NCI-H1417 treated with DMSO at 0.1 percent for 48 hours (cell line): ENCODE results near the gene MYLK2.

ENCODE experiments used
- DNase-seq: peaks from one replicate; lab custom pipeline; 2025; lab: John Stamatoyannopoulos, UW

The MYLK2 gene

DNA sequence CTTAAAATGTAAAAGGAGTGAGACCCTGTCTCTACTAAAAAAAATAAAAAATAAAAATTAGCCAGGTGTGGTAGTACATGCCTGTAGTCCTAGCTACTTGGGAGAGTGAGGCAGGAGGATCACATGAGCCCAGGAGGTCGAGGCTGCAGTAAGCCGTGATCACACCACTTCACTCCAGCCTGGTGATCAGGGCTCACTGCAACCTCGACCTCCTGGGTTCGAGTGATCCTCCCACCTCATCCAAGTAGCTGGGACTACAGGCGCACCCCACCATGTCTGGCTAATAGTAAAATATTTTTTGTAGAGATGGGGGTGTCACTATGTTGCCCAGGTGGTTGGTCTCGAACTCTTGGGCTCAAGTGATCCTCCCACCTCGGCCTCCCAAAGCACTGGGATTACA, 34.3 kb downstream of the MYLK2 start:
- no peak for DNase-seq

DNA sequence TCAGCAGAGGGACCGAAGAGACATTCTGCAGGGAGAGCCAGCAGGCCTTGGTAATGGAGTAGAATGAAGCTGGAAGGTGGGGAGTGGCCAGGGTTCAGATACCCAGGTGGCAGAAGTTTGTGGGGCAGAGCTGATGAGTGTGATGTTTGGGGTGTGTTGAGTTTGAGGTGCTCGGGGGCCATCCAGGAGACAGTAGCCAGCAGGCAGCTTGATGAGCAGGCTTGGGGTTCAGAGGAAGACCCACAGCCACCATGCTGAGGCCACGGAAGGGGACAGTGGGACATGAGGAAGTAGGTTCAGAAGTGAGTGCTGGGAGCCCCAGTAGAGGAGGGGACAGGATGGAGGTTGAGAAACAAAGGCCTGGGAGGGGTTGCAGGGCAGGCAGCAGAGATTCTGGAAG, 37.4 kb downstream of the MYLK2 start:
- DNase-seq = no peak

DNA sequence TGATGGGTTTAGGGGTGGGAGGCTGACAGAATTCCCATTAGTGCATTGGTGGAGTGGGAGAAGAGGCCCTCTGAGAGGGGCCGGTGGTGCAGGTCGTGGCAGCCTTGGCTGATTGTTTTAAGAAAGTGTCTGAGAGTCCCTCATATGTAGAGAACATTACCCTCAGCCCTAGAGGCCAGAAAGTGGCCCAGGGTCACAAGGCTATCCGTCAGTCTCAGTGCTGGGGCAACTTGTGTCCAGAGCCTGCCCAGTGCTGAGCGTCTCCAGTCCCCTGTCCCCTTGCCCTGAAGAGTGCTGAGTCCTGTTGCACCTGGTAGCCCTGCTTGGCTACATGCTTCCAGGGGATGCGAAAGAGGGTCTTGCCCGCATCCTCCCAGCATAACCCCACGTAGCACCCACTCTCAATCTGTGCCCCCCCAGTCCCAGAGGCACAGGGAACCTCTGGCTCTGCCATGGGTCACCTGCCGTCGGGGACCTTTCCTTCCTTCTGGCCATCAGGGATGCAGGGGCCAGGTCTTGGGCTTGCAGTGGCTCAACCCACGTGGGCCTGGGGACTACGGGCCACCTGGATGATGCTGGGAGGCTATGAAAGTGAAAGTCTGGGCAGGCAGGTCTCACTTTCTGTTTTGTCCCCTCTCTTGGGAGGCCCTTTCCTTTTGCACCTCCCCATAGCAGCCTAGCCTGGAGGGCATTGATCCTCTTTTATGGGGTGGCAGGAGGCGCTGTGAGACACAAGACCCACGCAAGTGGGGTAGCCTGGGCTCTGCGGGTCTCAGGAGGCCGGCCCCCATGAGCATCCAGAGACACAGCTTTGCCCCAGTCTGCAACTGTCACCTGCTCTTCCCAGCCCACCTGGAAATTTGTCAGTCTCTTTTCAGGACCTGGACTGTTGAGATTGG, 39.0 kb downstream of the MYLK2 start:
- DNase-seq = no peak

DNA sequence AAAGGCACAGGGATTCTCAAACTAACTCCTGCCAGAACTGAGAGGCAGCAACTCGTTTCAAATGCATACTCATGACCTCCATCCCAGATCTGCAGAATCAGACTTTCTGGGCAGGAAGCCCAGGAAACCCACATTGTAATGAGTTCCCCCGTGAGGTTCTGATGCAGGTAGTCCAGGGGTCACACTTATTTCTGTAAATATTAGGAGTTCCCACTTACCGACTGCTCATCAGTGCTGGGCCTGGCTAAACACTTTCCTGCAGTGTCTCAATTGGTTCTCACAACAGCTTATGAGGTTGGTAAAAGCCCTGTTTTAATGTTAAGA, 39.6 kb downstream of the MYLK2 start:
- DNase-seq = no peak

DNA sequence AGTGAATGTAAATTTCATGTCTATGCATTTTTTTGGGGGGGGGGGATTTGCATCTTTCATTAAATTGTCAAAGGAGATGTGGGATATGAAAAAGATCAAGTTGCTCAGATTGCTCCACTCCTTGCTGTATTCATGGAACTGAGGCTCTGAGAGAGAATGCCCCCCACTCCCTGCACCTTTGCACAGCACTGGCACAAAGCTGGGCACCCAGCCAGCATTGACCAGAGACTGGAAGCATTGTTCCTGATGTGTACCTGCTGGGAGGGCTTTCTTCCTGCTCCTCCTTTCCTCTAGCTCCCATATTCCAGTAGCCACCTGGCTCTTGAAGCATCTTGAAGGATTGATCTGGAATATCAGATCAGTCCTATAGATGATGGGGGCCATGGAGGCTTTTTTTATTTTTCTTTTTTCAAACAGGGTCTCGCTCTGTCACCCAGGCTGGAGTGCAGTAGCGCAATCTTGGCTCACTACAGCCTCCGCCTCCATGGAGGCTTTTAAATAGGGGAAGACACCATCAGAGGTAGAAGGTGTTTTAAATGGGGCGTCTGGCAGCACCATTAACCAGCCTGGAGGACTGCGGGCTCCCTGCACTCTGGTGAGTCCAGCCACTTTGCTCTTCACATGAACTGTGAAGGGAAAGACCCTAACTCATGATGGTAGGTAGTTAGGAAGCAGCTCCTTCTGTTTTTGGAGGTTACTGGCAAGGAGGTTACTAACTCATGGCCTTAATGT, 40.3 kb downstream of the MYLK2 start:
- DNase-seq = no peak

DNA sequence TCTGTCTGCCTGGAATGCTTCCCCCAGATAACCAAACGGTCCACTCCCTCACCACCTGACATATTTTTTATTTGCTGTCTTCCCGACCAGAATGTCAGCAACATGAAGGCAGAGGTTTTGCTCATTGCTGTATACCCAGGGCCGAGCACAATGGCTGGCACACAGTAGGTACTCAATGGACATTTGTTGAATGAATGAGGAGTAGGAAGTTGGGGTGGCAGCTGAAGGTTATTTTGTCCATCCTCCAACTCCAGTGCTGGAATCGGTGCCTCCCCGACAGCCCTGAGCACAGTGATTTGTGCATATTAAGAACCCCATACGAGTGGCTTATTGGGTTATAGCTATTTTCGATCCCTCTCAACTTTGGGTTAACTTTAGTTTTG, 40.8 kb downstream of the MYLK2 start:
- DNase-seq = no peak

DNA sequence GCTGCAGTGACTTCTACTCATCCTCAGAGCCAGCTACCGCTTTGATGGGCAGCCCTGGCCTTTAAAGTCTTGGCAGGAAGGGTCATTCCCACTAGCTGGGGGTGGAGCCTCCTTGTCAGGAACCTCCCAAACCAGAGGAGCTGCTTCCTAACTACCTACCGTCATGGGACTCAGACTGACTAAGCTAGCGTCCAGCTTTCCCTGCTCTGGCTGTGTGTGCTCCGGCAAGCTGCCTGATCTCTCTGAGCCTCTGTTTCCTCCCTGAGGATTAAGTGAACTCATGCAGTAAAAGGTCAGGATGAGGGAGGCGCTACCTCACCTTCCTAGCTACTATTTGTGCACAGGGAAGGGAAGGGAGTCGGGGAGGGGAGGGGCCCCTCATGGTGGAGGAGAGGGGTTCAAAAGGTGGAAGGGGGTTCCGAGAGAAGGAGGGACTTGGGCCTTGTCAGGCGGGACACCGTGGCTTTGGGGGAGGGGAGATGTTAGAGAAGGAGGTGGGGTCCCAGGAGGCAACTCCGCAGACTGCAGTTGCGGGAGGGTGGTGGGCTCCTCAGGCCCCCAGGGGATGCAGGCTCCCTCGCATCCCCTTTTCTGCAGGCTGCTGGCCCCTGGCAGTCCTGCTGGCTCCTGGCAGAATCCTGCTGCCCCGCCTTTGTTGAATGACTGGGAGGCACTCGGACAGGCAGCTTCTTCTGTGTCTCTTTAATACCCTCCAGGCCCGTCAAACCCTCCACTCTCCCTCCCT, 41.4 kb downstream of the MYLK2 start:
- DNase-seq = no peak

DNA sequence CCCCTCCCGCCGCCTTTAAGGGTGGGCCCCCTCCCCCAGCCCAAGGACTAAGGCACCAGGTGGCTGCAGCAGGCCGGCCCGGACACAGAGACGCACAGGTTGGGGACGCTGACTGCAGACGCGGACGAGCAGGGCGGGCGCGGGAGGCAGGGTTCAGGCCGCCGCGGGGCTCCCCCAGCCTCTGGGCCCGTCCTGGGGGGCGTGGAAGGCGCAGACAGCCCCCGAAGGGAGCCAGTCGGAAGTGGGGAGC, 41.9 kb downstream of the MYLK2 start:
- no peak for DNase-seq

DNA sequence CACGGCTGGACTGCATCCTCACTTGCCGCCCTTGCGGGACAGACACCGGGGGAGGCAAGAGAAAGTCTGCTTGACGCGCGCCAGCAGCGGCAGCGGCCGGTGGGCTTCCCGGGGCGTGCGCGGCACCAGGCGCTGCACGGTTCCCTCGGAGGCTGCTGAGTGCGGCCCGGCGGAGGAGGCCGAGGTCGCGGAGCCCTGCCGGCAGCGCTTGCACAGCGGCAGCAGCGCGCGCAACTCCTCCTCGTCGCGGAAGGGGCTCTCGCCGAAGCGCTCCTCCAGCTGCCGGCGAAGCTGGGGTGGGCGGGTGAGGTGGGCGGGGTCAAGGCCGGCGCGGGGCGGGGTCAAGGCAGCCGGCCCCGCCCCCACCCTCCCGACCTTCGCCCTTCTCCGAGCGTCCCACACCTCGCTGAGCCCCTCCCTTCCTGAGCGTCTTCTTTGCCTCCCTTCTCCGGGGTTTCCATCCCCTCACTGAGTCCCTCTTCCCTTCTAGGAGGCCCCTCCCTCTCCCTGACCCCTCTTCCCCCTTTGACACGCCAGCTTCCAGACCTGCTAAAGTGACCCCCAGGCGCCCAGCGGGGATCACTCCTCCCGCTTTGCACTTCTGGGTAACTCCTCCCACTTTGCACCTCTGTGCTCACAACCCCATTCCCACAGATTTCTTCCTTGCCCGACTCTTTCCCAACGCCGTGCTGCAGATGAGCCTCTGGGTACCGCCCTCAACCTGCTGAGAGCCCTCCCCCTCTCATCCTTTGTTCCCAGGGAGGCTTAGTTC, 42.4 kb downstream of the MYLK2 start:
- peak; percentile 67 for DNase-seq

DNA sequence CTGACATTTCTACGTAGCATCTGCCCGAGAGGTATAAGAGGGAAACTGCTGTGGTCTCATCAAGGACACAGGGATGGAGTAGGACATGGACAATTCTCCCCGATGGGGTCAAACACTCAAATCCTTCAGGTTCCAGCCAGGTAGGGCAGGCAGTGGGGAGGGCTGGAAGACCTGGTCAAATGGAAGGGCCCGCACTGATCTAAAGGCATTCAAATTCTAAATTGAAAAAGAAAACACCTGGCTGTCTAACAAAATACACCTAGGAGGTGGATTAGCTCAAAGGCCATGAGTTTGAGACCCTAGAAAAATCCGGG, 43.0 kb downstream of the MYLK2 start:
- DNase-seq = no peak

DNA sequence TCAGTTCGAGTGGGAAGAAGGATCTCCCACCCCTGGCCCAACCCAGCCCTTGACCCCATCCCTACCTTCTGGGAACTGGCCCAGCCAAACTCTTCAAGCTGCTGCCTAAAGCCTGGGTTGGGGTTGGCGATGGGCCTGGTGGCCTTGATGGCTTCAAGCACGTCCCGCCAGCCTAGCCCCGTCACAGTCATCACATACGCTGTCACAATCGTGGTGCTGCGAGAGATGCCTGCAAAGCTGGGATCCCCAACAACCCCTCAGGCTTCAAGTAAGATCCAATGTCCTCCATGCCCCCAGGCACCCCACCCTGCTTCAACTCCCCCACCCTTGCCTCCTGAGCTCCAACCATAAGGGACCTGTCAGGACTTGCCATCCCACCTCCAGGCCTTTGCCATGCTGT, 43.4 kb downstream of the MYLK2 start:
- DNase-seq = no peak

DNA sequence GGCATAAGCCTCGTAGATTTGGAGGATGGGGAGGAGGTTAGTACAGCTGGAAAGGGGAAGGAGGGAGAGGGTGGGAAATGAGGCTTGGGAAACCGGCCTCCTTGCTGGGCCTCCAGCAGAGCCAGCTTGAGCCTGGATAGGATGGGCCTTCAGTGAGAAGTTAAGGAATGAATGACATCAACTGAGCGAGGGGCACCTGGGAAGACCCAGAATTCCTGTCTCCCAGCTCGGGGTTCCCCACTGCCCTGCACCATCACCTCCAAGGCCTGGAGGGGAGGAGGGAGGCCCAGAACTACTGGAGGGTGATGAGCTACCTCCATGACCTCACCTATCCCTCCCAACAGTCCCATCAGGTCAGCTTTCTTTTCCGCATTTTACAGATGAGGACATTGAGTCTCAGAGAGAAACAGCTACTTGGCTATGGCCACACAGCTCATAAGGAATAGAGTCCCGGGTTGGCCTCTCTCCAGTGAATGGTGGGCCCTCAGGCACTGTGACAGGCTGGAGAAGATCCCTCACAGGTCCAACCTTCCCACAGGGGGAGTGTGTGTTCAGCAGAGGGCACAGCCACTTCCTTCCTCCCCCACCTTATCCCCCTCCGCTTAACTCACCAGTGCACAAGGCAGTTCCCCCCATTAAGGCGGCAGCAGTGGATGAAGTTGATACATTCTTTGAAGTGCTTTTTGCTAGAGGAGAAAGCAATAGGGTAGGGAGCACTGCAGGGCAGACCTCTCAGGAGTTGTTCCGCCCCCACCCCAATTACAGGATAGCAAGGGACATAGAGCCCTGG, 44.3 kb downstream of the MYLK2 start:
- no peak for DNase-seq

DNA sequence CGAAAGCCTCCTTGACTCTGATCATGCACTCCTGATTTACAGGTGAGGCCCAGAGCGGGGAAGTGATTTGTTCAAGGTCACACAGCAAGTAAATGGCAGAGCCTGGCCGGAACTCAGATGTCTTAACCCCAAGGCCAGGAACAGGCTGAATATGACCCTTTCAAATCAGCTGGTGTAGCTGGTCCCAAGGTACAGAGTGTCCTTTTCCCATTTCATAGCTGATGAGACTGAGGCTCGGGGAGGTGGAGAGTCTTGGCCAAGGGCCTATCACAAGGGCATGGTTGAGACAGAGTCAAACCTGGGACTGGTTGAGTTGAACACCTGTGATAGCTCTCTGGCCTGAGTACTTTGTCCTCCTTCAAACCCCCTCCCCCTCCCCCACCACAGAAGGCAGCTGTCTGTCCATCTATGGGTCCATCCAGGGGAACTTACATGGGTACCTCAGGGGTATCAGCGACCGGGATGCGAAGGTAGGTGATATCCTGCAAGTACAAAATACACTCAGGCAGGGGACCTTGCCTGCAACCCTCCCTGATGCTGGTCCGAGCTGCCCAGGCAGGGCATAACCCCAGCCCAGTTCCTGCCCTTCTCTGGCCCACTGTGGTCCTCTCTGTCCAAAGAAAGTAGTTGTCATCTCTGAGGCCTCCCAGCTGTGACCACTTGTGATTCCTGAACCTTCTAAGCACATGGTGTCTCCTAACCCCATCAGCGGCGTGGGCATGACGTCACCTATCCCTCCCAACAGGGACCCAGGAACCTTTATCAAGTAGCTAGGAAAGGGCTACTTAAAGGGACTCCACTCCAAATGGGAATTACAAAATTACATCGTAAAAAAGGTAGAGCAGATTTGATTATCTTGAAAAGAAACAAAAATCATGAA, 45.6 kb downstream of the MYLK2 start:
- no peak for DNase-seq

DNA sequence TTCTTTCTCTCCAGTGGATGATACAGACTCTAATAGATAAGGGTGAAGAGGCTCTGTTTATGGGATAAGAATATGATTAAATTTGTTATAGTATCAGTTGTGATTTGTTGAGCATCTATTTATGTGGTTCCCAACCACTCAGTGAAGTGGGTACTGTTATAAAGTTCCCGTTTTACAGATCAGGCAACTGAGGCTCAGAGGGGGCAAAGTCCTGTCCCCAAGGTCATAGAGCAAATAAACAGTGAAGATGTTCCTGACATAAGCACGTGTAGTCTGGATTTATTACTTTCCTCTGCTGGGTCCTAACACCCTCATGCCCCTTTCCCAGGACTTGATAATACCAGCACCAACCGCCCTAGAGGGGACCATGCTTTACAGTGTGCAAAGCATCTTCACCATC, 47.1 kb downstream of the MYLK2 start:
- no peak for DNase-seq

DNA sequence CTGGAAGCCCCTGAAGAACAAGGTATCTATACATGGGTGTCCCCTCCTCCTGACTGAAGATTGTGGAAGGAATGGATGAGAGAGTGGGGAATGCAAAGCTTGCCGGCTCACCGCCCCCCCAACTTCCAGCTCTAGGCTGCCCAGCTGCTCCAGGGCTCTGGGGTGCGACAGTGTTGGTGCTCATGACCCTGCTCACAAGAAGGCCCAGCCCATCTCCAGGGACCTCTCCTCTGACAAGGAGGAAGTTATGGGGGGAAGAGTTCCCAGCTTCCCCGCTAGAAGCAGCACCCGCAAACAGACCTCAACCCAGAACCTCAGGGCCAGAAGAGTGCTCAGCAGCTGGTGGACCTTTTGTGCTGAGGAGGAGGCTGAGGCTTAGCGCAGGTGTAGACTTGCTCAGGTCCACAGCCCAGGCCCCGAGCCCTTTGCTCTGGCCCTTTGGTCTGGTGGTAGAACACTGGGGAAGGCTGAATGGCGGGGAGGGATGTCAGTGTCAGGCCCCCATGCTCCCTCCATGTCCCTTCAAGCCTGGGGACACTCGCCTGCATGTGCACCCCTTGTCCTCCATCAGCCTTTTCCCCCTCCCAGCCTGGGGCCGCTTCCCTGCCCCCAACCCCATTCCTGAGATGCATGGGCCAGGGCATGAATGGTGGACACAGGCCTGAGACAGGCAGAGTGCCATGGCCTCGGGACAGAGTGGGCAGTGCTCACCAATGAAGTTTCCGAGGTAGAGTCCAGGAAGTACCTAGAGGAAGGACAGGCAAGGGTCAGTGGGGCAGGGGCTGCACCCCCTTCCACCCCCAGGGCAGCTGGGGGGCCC, 49.9 kb downstream of the MYLK2 start:
- no peak for DNase-seq

DNA sequence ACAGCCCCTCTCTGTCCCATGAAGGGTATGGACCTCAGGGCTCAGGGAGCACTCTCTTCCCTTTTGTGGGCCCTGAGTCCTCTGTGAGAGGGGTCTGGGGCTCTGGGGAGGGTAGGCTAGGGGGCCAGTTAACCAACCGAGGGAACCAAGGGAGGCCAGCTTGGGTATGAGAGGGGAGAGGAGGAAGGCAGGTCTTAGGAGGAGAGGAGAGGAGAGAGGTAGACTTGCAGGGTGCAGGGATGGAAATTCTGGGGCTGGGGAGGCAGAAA, 50.5 kb downstream of the MYLK2 start:
- no peak for DNase-seq

DNA sequence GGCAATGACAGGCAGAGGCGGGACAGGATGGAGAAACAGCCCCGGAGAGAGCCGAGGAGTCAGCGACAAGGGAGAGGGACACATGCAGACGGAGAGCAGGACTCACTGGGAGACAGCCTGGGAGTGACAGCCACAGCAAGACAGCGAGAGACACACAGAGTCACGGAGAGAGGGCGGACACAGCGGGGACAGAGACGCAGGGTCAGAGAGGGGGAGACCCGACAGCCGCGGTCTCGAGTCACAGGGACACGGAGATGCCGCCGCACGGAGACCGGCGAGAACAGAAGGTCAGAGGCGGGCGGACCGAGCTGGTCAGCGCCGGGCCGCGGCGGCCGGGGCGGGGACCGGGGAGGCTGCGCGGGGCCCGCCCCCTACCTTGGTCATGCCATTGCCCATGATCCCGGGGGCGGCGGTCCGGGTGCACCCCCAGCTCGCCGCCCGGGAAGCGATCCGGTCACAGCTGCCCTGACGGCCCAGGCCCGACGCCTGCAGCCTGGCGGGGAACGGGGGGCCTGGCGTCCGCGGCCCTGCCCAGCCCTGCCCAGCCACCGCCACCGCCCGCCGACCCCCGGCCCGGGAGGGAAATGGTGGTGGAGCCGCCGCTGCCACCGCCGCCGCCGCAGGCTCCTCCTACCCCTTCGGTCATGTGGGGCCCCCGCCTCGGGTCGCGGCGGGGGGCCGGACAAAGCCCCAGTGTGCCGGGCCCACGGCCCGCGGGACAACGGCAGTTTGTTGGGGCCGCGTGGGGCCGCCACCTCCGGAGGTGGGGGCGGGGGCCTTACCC, 51.0 kb downstream of the MYLK2 start, which contains the start of the genes DUSP15 and TTLL9:
Gene DUSP15, minus strand, starts transcription at position 586 of the 784 bp plus-strand sequence. Its CDS starts 190 bp downstream, at position 396.
Gene TTLL9, plus strand, starts transcription at position 693 of the 784 bp plus-strand sequence. CDS start 493 bp downstream, outside the sequence.
- DNase-seq = no peak

DNA sequence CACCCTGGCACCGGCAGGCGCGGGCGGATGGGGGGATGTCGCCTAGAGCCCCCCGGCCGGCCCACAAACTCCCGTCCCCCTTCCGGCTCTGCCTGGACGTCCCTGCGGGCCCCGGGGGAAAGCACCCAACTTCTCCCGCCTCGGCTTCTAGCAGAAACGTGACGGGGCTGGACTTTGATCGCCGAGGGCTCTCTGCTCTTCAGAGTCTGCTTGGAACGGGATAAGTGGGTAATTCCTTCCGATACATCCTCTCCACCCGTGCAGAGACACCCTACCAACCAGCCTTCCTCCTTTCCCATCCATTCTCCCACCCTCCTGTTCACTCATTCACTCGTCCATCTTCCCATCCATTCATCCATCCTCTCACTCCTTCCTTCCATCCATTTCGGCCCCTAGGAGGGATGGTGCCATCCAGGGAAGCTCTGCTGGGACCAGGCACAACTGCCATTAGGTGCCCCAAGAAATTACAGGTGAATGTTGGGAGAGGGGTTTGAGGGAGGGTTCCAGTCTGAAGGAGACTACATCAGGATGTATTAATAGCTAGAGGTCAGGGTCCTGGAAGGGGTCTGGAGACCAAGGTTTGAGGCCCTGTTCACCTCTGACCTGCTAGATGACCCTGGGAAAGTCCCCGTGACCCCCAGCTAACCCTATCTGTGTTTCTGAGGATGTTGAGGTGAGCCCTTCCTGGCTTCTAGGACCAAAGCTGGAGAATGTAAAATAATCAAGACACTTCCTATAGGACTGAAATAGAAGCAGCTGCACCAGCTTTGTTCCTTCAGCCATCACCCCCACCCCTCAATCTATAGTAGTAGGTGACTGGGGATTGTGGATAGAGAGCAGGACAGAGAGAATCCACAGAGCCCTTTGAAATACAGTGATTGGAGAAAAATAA, 51.8 kb downstream of the MYLK2 start:
- no peak for DNase-seq
